BJ (cell line): ENCODE results near the gene CCDC40. TPM values are rescaled to one million over a fixed set of nuclear protein-coding genes. Genes with fewer than 3 reads are reported as not detected.
"Not testable (repeated sequence)": the region's sequence is repeated elsewhere in the genome, so short reads cannot be mapped to it uniquely, and the experiment has no call there.

Experiments used
- CTCF ChIA-PET: fragments of 350-600 bp; formaldehyde crosslinking; extraction: SDS; loops from one replicate; lab custom pipeline; 2021; ENCODE audit warnings: antibody characterized with exemption, inconsistent platforms; lab: Yijun Ruan, JAX
- POLR2A ChIA-PET: fragments of 300-600 bp; sonication (Branson Sonifier 250); formaldehyde crosslinking; extraction: SDS; loops from one replicate; lab custom pipeline; 2021; ENCODE audit warnings: antibody characterized with exemption; lab: Charles Lee
- DNase-seq: peaks from one replicate; pipeline ENCODE4 v3.0.0-alpha.2; 2011; ENCODE audit warnings: low read depth
- H3K27me3 ChIP-seq: 2 replicates; pipeline ENCODE4 v1.6.0; 2011; ENCODE audit warnings: low read length; ENCODE audit not compliant: control insufficient read depth, insufficient read depth
- H3K36me3 ChIP-seq: 2 replicates; pipeline ENCODE4 v1.5.1; 2011; ENCODE audit warnings: low read length; ENCODE audit not compliant: control insufficient read depth, insufficient read depth
- H3K4me3 ChIP-seq: 2 replicates; pipeline ENCODE4 v1.5.1; 2011; ENCODE audit warnings: low read depth, mild to moderate bottlenecking, control low read depth, low read length
- CTCF ChIP-seq: IDR thresholded peaks from 2 replicates; pipeline ENCODE4 v1.5.1; 2011; ENCODE audit warnings: low read depth, mild to moderate bottlenecking, control low read depth, inconsistent platforms, low read length, moderate library complexity; ENCODE audit not compliant: insufficient read depth
- polyA plus RNA-seq: library from polyadenylated mRNA; depleted of rRNA; stranded (reverse); fragments of >200 nt; gene quantifications from 2 replicates; pipeline ENCODE4 v1.2.3, GENCODE V29; 2011

Gene CCDC40
- polyA plus RNA-seq, 1 experiment: 3.1 TPM

GRCh38 chr17:79991924-79992648, 44.4 kb upstream of the CCDC40 start:
- DNase-seq: no peak
- POLR2A ChIA-PET: no interaction called here
- Histone ChIP-seq H3K27me3 (no peaks in the 10 kb centered on the region), H3K36me3 (no peaks in the 10 kb centered on the region), H3K4me3 (peak overlapping the region; percentile 36)
- CTCF ChIA-PET: interaction anchor here (0.6 to 1.9 kb wide), 22 partner anchors 9 to 250 kb away, joined by 3 to 9 read pairs (median 4); partner anchors contain the start of gene CBX4
- TF ChIP-seq CTCF: no peak

GRCh38 chr17:79992649-79993389, 43.6 kb upstream of the CCDC40 start:
- ChIA-PET POLR2A (no interaction called here), CTCF (interaction anchor here (0.7 to 3.3 kb wide), 26 partner anchors 9 to 251 kb away, joined by 3 to 21 read pairs (median 4); partner anchors contain the start of gene CBX4)
- Histone ChIP-seq H3K36me3 (no peaks in the 10 kb centered on the region), H3K27me3 (no peaks in the 10 kb centered on the region), H3K4me3 (no peak overlapping the region)
- DNase-seq: no peak
- TF ChIP-seq CTCF: no peak

GRCh38 chr17:79993390-79994227, 42.8 kb upstream of the CCDC40 start:
- H3K36me3 ChIP-seq: no peaks in the 10 kb centered on the region
- no peak overlapping the region for H3K4me3 ChIP-seq
- H3K27me3 ChIP-seq: no peaks in the 10 kb centered on the region
- ChIA-PET CTCF (interaction anchor here (0.7 to 3.3 kb wide), 17 partner anchors 11 to 255 kb away, joined by 3 to 21 read pairs (median 4); partner anchors contain the start of gene CBX4), POLR2A (no interaction called here)
- DNase-seq: no peak
- TF ChIP-seq CTCF: no peak

- H3K4me3 ChIP-seq, H3K27me3 ChIP-seq, POLR2A ChIA-PET, H3K36me3 ChIP-seq, DNase-seq: not testable (repeated sequence)
- CTCF ChIA-PET: interaction anchor here (0.7 to 3.3 kb wide), 11 partner anchors 10 to 256 kb away, joined by 4 to 21 read pairs (median 6); no protein-coding TSS in a partner anchor
Measured at GRCh38 chr17:79994228-79994569, 42.2 kb upstream of the CCDC40 start.

GRCh38 chr17:79994602-79995001, 41.8 kb upstream of the CCDC40 start:
- no peaks in the 10 kb centered on the region for H3K36me3 ChIP-seq
- POLR2A ChIA-PET: no interaction called here
- no peak for DNase-seq
- CTCF ChIA-PET: interaction anchor here (0.7 to 3.3 kb wide), 9 partner anchors 10 to 256 kb away, joined by 4 to 21 read pairs (median 6); no protein-coding TSS in a partner anchor
- H3K4me3 ChIP-seq: no peak overlapping the region
- H3K27me3 ChIP-seq: no peaks in the 10 kb centered on the region
- no peak for TF ChIP-seq CTCF
